ENCODE data around the gene HLA-C.

HLA-C gene

GRCh38 chr6:31271641-31272357 is at the start of gene HLA-C:
HLA-C (minus strand) TSS chr6:31272092; CDS start chr6:31272071, 21 bp downstream.
- H3K9me3 Mint-ChIP-seq, result no peaks in the 10 kb centered on the region
- no peaks in the 10 kb centered on the region for H3K27me3 Mint-ChIP-seq
- H3K4me3 Mint-ChIP-seq, result peak within 1 kb of the TSS; percentile 95
- peaks cover 53% of the 10 kb centered on the region for H3K4me1 Mint-ChIP-seq
- peaks cover 19% of the 10 kb centered on the region for H3K36me3 Mint-ChIP-seq
- peak within 1 kb of the TSS; percentile 96 for H3K27ac Mint-ChIP-seq

- Mint-ChIP-seq H3K9me3 (no peaks in the 10 kb centered on the region), H3K36me3 (peaks cover 2% of the 10 kb centered on the region), H3K27ac (no peak overlapping the region), H3K4me1 (no peaks in the 10 kb centered on the region), H3K27me3 (peaks cover 7% of the 10 kb centered on the region), H3K4me3 (no peak overlapping the region)
These were observed 49.3 kb upstream of the HLA-C start for GRCh38 chr6:31321005-31321707.

- no peaks in the 10 kb centered on the region for H3K36me3 Mint-ChIP-seq
- H3K4me3 Mint-ChIP-seq, result no peak overlapping the region
- no peaks in the 10 kb centered on the region for H3K27me3 Mint-ChIP-seq
- H3K27ac Mint-ChIP-seq, result no peak overlapping the region
- H3K9me3 Mint-ChIP-seq, result no peaks in the 10 kb centered on the region
- H3K4me1 Mint-ChIP-seq, result no peaks in the 10 kb centered on the region
These were observed 45.1 kb upstream of the HLA-C start for GRCh38 chr6:31317036-31317435.

GRCh38 chr6:31309641-31310040 is 37.7 kb upstream of the HLA-C start:
- H3K9me3 Mint-ChIP-seq, result no peaks in the 10 kb centered on the region
- H3K27ac Mint-ChIP-seq, result peak overlapping the region; percentile 59
- H3K27me3 Mint-ChIP-seq, result no peaks in the 10 kb centered on the region
- peak overlapping the region; percentile 78 for H3K4me3 Mint-ChIP-seq
- peaks cover 7% of the 10 kb centered on the region for H3K4me1 Mint-ChIP-seq
- no peaks in the 10 kb centered on the region for H3K36me3 Mint-ChIP-seq

- peaks cover 7% of the 10 kb centered on the region for H3K4me1 Mint-ChIP-seq
- no peak overlapping the region for H3K27ac Mint-ChIP-seq
- H3K27me3 Mint-ChIP-seq, result no peaks in the 10 kb centered on the region
- peak overlapping the region; percentile 58 for H3K4me3 Mint-ChIP-seq
- H3K36me3 Mint-ChIP-seq, result no peaks in the 10 kb centered on the region
- H3K9me3 Mint-ChIP-seq, result no peaks in the 10 kb centered on the region
These were observed 36.9 kb upstream of the HLA-C start for GRCh38 chr6:31308845-31309175.

- H3K27me3 Mint-ChIP-seq, result no peaks in the 10 kb centered on the region
- H3K4me3 Mint-ChIP-seq, result peak overlapping the region; percentile 85
- H3K27ac Mint-ChIP-seq, result peak overlapping the region; percentile 72
- no peaks in the 10 kb centered on the region for H3K36me3 Mint-ChIP-seq
- H3K4me1 Mint-ChIP-seq, result peaks cover 7% of the 10 kb centered on the region
- H3K9me3 Mint-ChIP-seq, result no peaks in the 10 kb centered on the region
These were observed 36.4 kb upstream of the HLA-C start for GRCh38 chr6:31308050-31308844.

- Mint-ChIP-seq H3K27me3 (no peaks in the 10 kb centered on the region), H3K9me3 (no peaks in the 10 kb centered on the region), H3K36me3 (no peaks in the 10 kb centered on the region), H3K27ac (no peak overlapping the region), H3K4me1 (peaks cover 7% of the 10 kb centered on the region), H3K4me3 (no peak overlapping the region)
These were observed 35.8 kb upstream of the HLA-C start for GRCh38 chr6:31307669-31308049.

- Mint-ChIP-seq H3K9me3 (no peaks in the 10 kb centered on the region), H3K27ac (no peak overlapping the region), H3K36me3 (no peaks in the 10 kb centered on the region), H3K27me3 (no peaks in the 10 kb centered on the region), H3K4me1 (peaks cover 7% of the 10 kb centered on the region), H3K4me3 (no peak overlapping the region)
These were observed 33.9 kb upstream of the HLA-C start for GRCh38 chr6:31305703-31306219.

- Mint-ChIP-seq H3K36me3 (no peaks in the 10 kb centered on the region), H3K27ac (no peak overlapping the region), H3K9me3 (no peaks in the 10 kb centered on the region), H3K4me3 (no peak overlapping the region), H3K27me3 (no peaks in the 10 kb centered on the region), H3K4me1 (peaks cover 4% of the 10 kb centered on the region)
These were observed 32.8 kb upstream of the HLA-C start for GRCh38 chr6:31304683-31305082.

- H3K4me3 Mint-ChIP-seq, result no peak overlapping the region
- H3K36me3 Mint-ChIP-seq, result peaks cover 2% of the 10 kb centered on the region
- no peak overlapping the region for H3K27ac Mint-ChIP-seq
- H3K4me1 Mint-ChIP-seq, result no peaks in the 10 kb centered on the region
- peaks cover 10% of the 10 kb centered on the region for H3K9me3 Mint-ChIP-seq
- H3K27me3 Mint-ChIP-seq, result no peaks in the 10 kb centered on the region
These were observed 28.9 kb upstream of the HLA-C start for GRCh38 chr6:31300797-31301196.

GRCh38 chr6:31299947-31300346 is 28.1 kb upstream of the HLA-C start:
- Mint-ChIP-seq H3K36me3 (peaks cover 2% of the 10 kb centered on the region), H3K27ac (no peak overlapping the region)

GRCh38 chr6:31299511-31299910 is 27.6 kb upstream of the HLA-C start:
- H3K36me3 Mint-ChIP-seq, result peaks cover 2% of the 10 kb centered on the region
- H3K4me1 Mint-ChIP-seq, result no peaks in the 10 kb centered on the region
- H3K4me3 Mint-ChIP-seq, result no peak overlapping the region
- no peaks in the 10 kb centered on the region for H3K27me3 Mint-ChIP-seq
- no peak overlapping the region for H3K27ac Mint-ChIP-seq
- H3K9me3 Mint-ChIP-seq, result peaks cover 10% of the 10 kb centered on the region

More at GRCh38 chr6:31299947-31300346, 28.1 kb upstream of the HLA-C start:
- Mint-ChIP-seq H3K4me3 (no peak overlapping the region), H3K4me1 (no peaks in the 10 kb centered on the region), H3K27me3 (no peaks in the 10 kb centered on the region), H3K9me3 (peaks cover 10% of the 10 kb centered on the region)

GRCh38 chr6:31294056-31294455 is 22.2 kb upstream of the HLA-C start:
- H3K9me3 Mint-ChIP-seq, result peaks cover 10% of the 10 kb centered on the region
- H3K27ac Mint-ChIP-seq, result no peak overlapping the region
- H3K27me3 Mint-ChIP-seq, result no peaks in the 10 kb centered on the region
- no peak overlapping the region for H3K4me3 Mint-ChIP-seq
- H3K36me3 Mint-ChIP-seq, result peaks cover 2% of the 10 kb centered on the region
- peaks cover 9% of the 10 kb centered on the region for H3K4me1 Mint-ChIP-seq

GRCh38 chr6:31293343-31293742 is 21.5 kb upstream of the HLA-C start:
- Mint-ChIP-seq H3K9me3 (peaks cover 10% of the 10 kb centered on the region), H3K4me3 (no peak overlapping the region), H3K27ac (no peak overlapping the region), H3K4me1 (peaks cover 11% of the 10 kb centered on the region), H3K36me3 (peaks cover 2% of the 10 kb centered on the region), H3K27me3 (no peaks in the 10 kb centered on the region)

GRCh38 chr6:31289788-31290187 is 17.9 kb upstream of the HLA-C start:
- H3K27ac Mint-ChIP-seq, result no peak overlapping the region
- no peak overlapping the region for H3K4me3 Mint-ChIP-seq
- no peaks in the 10 kb centered on the region for H3K27me3 Mint-ChIP-seq
- H3K4me1 Mint-ChIP-seq, result peaks cover 11% of the 10 kb centered on the region
- no peaks in the 10 kb centered on the region for H3K9me3 Mint-ChIP-seq
- H3K36me3 Mint-ChIP-seq, result no peaks in the 10 kb centered on the region

- Mint-ChIP-seq H3K36me3 (no peaks in the 10 kb centered on the region), H3K27ac (no peak overlapping the region), H3K4me1 (peaks cover 11% of the 10 kb centered on the region), H3K27me3 (no peaks in the 10 kb centered on the region), H3K4me3 (no peak overlapping the region), H3K9me3 (no peaks in the 10 kb centered on the region)
These were observed 15.7 kb upstream of the HLA-C start for GRCh38 chr6:31287619-31288018.
